ENCODE results near the gene KIFC3.

KIFC3 gene

GRCh38 chr16:57728336-57729181, 73.7 kb downstream of the KIFC3 start:
- ChIA-PET POLR2A (ENCODE audit: low non-redundant PET) (no interaction called here), CTCF (no interaction called here)
- TF ChIP-seq CTCF (conservative IDR thresholded peaks at IDR 0.05; ENCODE audit: low read depth): no peak
- H3K27ac ChIP-seq: no peak overlapping the region
- no peak for DNase-seq (ENCODE audit: low spot score)

- TF ChIP-seq CTCF (conservative IDR thresholded peaks at IDR 0.05; ENCODE audit: low read depth): no peak
- CTCF ChIA-PET: no interaction called here
- DNase-seq (ENCODE audit: low spot score): no peak
- POLR2A ChIA-PET (ENCODE audit: low non-redundant PET): no interaction called here
- no peak overlapping the region for H3K27ac ChIP-seq
These were observed 74.7 kb downstream of the KIFC3 start for GRCh38 chr16:57727610-57728009.

- ChIA-PET CTCF (interaction anchor here (1.2 kb wide), 1 partner anchor 150 kb away, joined by 3 read pairs; no protein-coding TSS in a partner anchor), POLR2A (ENCODE audit: low non-redundant PET) (no interaction called here)
These were observed 75.8 kb downstream of the KIFC3 start for GRCh38 chr16:57726433-57726947.

GRCh38 chr16:57725976-57726375, 76.3 kb downstream of the KIFC3 start:
- DNase-seq (ENCODE audit: low spot score): no peak
- no peak overlapping the region for H3K27ac ChIP-seq
- no peak for TF ChIP-seq CTCF (conservative IDR thresholded peaks at IDR 0.05; ENCODE audit: low read depth)
- ChIA-PET POLR2A (ENCODE audit: low non-redundant PET) (no interaction called here), CTCF (interaction anchor here (1.2 kb wide), 1 partner anchor 149 kb away, joined by 3 read pairs; no protein-coding TSS in a partner anchor)

More at GRCh38 chr16:57726433-57726947, 75.8 kb downstream of the KIFC3 start:
- DNase-seq (ENCODE audit: low spot score): no peak
- TF ChIP-seq CTCF (conservative IDR thresholded peaks at IDR 0.05; ENCODE audit: low read depth): no peak
- no peak overlapping the region for H3K27ac ChIP-seq

- no peak for TF ChIP-seq CTCF (conservative IDR thresholded peaks at IDR 0.05; ENCODE audit: low read depth)
- POLR2A ChIA-PET (ENCODE audit: low non-redundant PET): no interaction called here
- no peak overlapping the region for H3K27ac ChIP-seq
- DNase-seq (ENCODE audit: low spot score): no peak
- CTCF ChIA-PET: interaction anchor here (1.2 kb wide), 1 partner anchor 149 kb away, joined by 3 read pairs; no protein-coding TSS in a partner anchor
These were observed 76.7 kb downstream of the KIFC3 start for GRCh38 chr16:57725554-57725953.

- TF ChIP-seq CTCF (conservative IDR thresholded peaks at IDR 0.05; ENCODE audit: low read depth): no peak
- CTCF ChIA-PET: no interaction called here
- DNase-seq (ENCODE audit: low spot score): no peak
- no peak overlapping the region for H3K27ac ChIP-seq
- POLR2A ChIA-PET (ENCODE audit: low non-redundant PET): no interaction called here
These were observed 77.1 kb downstream of the KIFC3 start for GRCh38 chr16:57725151-57725550.
